HCT116 (cell line): ENCODE results near the gene WNT7B. TPM values are rescaled to one million over a fixed set of nuclear protein-coding genes. Genes with fewer than 3 reads are reported as not detected.

Experiments used
- ATAC-seq: fragments of 200-7000 bp; cut with Tn5 transposase; 2 replicates; pipeline ENCODE4 v1.9.1; 2020; ENCODE audit warnings: mild to moderate bottlenecking, moderate library complexity
- BruUV-seq: library from RNA; stranded (reverse); fragments of 400-500 nt; replicated peaks from 2 replicates; lab custom pipeline; 2021; lab: Mats Ljungman, UMichigan
- CTCF ChIA-PET: fragments of 300-600 bp; sonication (Branson Sonifier 250); formaldehyde crosslinking; loops from one replicate; lab custom pipeline; 2021; ENCODE audit warnings: antibody characterized with exemption; lab: Charles Lee
- POLR2A ChIA-PET: fragments of 300-600, 350-600 bp; sonication (Branson Sonifier 250); formaldehyde crosslinking; loops from one replicate; lab custom pipeline; 2021; ENCODE audit warnings: antibody characterized with exemption; lab: Charles Lee
- RAD21 ChIA-PET, 2 experiments: fragments of 300-600 bp; sonication (Branson Sonifier 250); formaldehyde crosslinking; loops; one replicate each; lab custom pipeline; 2023; ENCODE audit warnings: low total read pairs in 2 of 2; ENCODE audit not compliant: uncharacterized antibody in 2 of 2, unreplicated experiment in 2 of 2, low non-redundant PET in 1 of 2; lab: Charles Lee
- DNase-seq: peaks from one replicate; pipeline ENCODE4 v3.0.0-alpha.2; 2010; ENCODE audit warnings: low read depth, low spot score
- H2AFZ ChIP-seq: fragments of 200-600 bp; shearing (Covaris generic), sonication (generic); 2 replicates; pipeline ENCODE4 v1.6.1; 2017; ENCODE audit warnings: low read depth, mixed run types, mixed read lengths, antibody characterized with exemption, low read length; ENCODE audit not compliant: poor library complexity, severe bottlenecking
- H3K27ac ChIP-seq: 2 replicates; pipeline ENCODE4 v1.5.1; 2012; ENCODE audit warnings: low read depth, low read length
- H3K27me3 ChIP-seq: fragments of 200-600 bp; sonication (generic); 2 replicates; pipeline ENCODE4 v1.6.1; 2016; ENCODE audit warnings: mixed run types, low read length, mixed read lengths; ENCODE audit not compliant: insufficient read depth
- H3K36me3 ChIP-seq, 2 experiments: fragments of 200-500 bp in 1 of 2; fragments of 200-600 bp in 1 of 2; sonication (Bioruptor generic) in 1 of 2; sonication (generic) in 1 of 2; 2 replicates each; pipeline versions ENCODE4 v1.5.1 to v1.6.1; 2014 to 2016; ENCODE audit warnings: low read length in 2 of 2, inconsistent platforms in 1 of 2, mixed read lengths in 1 of 2, mixed run types in 1 of 2; ENCODE audit not compliant: insufficient read depth in 2 of 2, control insufficient read depth in 1 of 2
- H3K4me1 ChIP-seq, 2 experiments: fragments of 200-600 bp in 1 of 2; sonication (generic) in 1 of 2; 2 replicates each; pipeline versions ENCODE4 v1.5.1 to v1.6.1; 2012 to 2017; ENCODE audit warnings: low read length in 2 of 2, inconsistent platforms in 1 of 2, mild to moderate bottlenecking in 1 of 2, mixed read lengths in 1 of 2, mixed run types in 1 of 2, moderate library complexity in 1 of 2; ENCODE audit not compliant: insufficient read depth in 2 of 2, control insufficient read depth in 1 of 2
- H3K4me2 ChIP-seq: fragments of 200-600 bp; sonication (generic); 2 replicates; pipeline ENCODE4 v1.6.1; 2017; ENCODE audit warnings: mixed run types, low read length, mixed read lengths
- H3K4me3 ChIP-seq, 2 experiments: fragments of 200-600 bp in 1 of 2; sonication (generic) in 1 of 2; replicated peaks in 1 of 2; 2 replicates each; pipeline ENCODE4 v1.5.1; 2011 to 2016; ENCODE audit warnings: low read length in 2 of 2, control low read depth in 1 of 2, low read depth in 1 of 2, mild to moderate bottlenecking in 1 of 2, mixed read lengths in 1 of 2, mixed run types in 1 of 2
- H3K79me2 ChIP-seq: fragments of 200-600 bp; sonication (generic); 2 replicates; pipeline ENCODE4 v1.6.1; 2017; ENCODE audit warnings: mild to moderate bottlenecking, mixed run types, low read length, moderate library complexity, mixed read lengths; ENCODE audit not compliant: insufficient read depth
- H3K9ac ChIP-seq: fragments of 200-600 bp; sonication (generic); 2 replicates; pipeline ENCODE4 v1.6.1; 2016; ENCODE audit warnings: low read length, mixed read lengths
- H3K9me2 ChIP-seq: fragments of 200-600 bp; sonication (generic), shearing (Covaris generic); 2 replicates; pipeline ENCODE4 v1.6.1; 2017; ENCODE audit warnings: mixed run types, mild to moderate bottlenecking, moderate library complexity; ENCODE audit not compliant: insufficient read depth
- H3K9me3 ChIP-seq, 2 experiments: fragments of 200-500 bp in 1 of 2; fragments of 200-600 bp in 1 of 2; sonication (Bioruptor generic) in 1 of 2; sonication (generic) in 1 of 2; 2 replicates each; pipeline ENCODE4 v1.6.1; 2014 to 2017; ENCODE audit warnings: low read length in 2 of 2, mixed read lengths in 2 of 2, inconsistent platforms in 1 of 2, low read depth in 1 of 2, mild to moderate bottlenecking in 1 of 2, mixed run types in 1 of 2, moderate library complexity in 1 of 2; ENCODE audit not compliant: control insufficient read depth in 1 of 2, insufficient read depth in 1 of 2
- H4K20me1 ChIP-seq: fragments of 200-600 bp; sonication (generic), shearing (Covaris generic); 2 replicates; pipeline ENCODE4 v1.6.1; 2017; ENCODE audit warnings: mixed run types, mild to moderate bottlenecking, moderate library complexity; ENCODE audit not compliant: insufficient read depth
- CEBPB ChIP-seq: IDR thresholded peaks from 2 replicates; pipeline ENCODE4 v1.6.1; 2012; ENCODE audit warnings: low read depth
- ELF1 ChIP-seq: IDR thresholded peaks from 2 replicates; pipeline ENCODE4 v1.6.1; 2012; ENCODE audit warnings: low read depth, borderline replicate concordance
- EZH2phosphoT487 ChIP-seq: fragments of 200-600 bp; IDR thresholded peaks from 2 replicates; pipeline ENCODE4 v1.6.1; 2018; ENCODE audit warnings: antibody characterized with exemption, borderline replicate concordance
- FOSL1 ChIP-seq: IDR thresholded peaks from 2 replicates; pipeline ENCODE4 v1.6.1; 2012; ENCODE audit warnings: low read depth
- POLR2A ChIP-seq: IDR thresholded peaks from 2 replicates; pipeline ENCODE4 v1.7.0; 2011; ENCODE audit warnings: borderline replicate concordance; ENCODE audit not compliant: insufficient read depth, insufficient read length; ENCODE audit errors: extremely low read depth
- POLR2AphosphoS5 ChIP-seq: IDR thresholded peaks from 2 replicates; pipeline ENCODE4 v1.6.1; 2011; ENCODE audit warnings: mild to moderate bottlenecking, low read depth, low read length, moderate library complexity
- RAD21 ChIP-seq: IDR thresholded peaks from 2 replicates; pipeline ENCODE4 v1.6.1; 2012; ENCODE audit warnings: low read depth, mild to moderate bottlenecking
- SP1 ChIP-seq: IDR thresholded peaks from 2 replicates; pipeline ENCODE4 v1.6.1; 2012; ENCODE audit warnings: low read depth
- SRF ChIP-seq: IDR thresholded peaks from 2 replicates; pipeline ENCODE4 v1.6.1; 2012; ENCODE audit warnings: low read depth
- ZNF274 ChIP-seq: fragments of 200-500 bp; sonication (Bioruptor generic); IDR thresholded peaks from 2 replicates; pipeline ENCODE4 v1.6.1; 2014; ENCODE audit warnings: mild to moderate bottlenecking, low read depth, low read length, inconsistent platforms
- intact Hi-C: fragments of 100-400 bp; cut with micrococcal nuclease; formaldehyde crosslinking; loops from 2 replicates; pipeline ENCODE4 v1.10.0; 2022
- total RNA-seq: library from RNA; stranded (reverse); gene quantifications from one replicate; pipeline ENCODE4 v1.2.1, GENCODE V29; 2021; ENCODE audit not compliant: unreplicated experiment
- TF ChIP-seq, protein P1 (sequence below): IDR thresholded peaks from 2 replicates; pipeline ENCODE4 v1.6.1; 2011; ENCODE audit warnings: mild to moderate bottlenecking, low read length, moderate library complexity; ENCODE audit not compliant: insufficient replicate concordance; ENCODE audit errors: extremely low read depth
- TF ChIP-seq, protein P2 (sequence below): IDR thresholded peaks from 2 replicates; pipeline ENCODE4 v1.6.1; 2012; ENCODE audit warnings: low read depth

Gene WNT7B
- total RNA-seq, 1 experiment from 2014 or later, result 10.5 TPM

DNA sequence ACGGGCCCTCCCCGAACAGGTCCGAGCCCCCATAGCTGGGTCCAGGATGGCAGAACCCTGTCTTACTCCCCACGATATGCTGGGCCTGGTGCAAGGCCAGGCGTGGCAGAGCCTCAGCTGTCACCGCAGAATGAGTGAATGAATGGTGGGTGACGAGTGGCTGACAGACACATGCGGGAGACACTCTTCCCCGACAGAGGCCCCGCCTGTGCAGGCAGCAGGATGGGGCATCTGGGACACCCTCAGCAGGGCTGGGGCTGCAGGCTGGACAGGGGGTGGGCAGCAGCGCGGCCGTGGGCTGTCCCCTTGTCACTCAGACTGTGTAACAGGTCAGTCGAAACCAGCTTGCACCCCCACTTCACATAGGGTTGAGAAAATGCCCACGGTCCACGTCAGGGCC lies 18.0 kb downstream of the WNT7B start (continued):
- no peak for TF ChIP-seq EZH2phosphoT487
- no peak for TF ChIP-seq SP1
- no peak for TF ChIP-seq ZNF274

DNA sequence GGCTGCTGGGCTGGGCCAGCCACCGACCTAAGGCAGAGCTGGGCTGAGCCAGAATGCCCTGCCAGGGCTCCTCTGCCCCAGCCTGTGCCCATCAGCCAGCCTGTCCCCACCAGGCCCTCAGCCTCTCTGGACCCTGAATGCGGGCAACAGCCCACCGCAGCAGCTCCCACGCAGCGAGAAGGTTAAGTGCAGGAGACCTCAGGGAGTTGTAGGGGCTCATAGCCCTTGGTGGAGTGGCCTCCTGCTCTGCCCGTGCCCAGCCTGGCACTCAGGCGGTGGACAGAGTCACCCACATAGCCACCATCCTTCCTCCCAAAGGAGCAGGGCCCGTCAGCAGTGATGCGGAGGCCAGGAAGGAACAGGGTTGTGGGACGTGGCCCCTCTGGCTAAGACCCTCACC lies 19.1 kb downstream of the WNT7B start:
- H3K4me3 ChIP-seq, result no peak overlapping the region
- intact Hi-C loops, result no loop called here
- H2AFZ ChIP-seq, result no peak overlapping the region
- ChIA-PET POLR2A (no interaction called here), CTCF (no interaction called here), RAD21 (no interaction called here)
- H3K9ac ChIP-seq, result no peak overlapping the region
- BruUV-seq, result no TSS peak
- H4K20me1 ChIP-seq, result no peaks in the 10 kb centered on the region
- no peaks in the 10 kb centered on the region for H3K36me3 ChIP-seq
- no peaks in the 10 kb centered on the region for H3K79me2 ChIP-seq
- ATAC-seq (no peak), DNase-seq (no peak)
- no peaks in the 10 kb centered on the region for H3K9me3 ChIP-seq
- H3K27me3 ChIP-seq, result no peaks in the 10 kb centered on the region
- TF ChIP-seq, protein P1, sequence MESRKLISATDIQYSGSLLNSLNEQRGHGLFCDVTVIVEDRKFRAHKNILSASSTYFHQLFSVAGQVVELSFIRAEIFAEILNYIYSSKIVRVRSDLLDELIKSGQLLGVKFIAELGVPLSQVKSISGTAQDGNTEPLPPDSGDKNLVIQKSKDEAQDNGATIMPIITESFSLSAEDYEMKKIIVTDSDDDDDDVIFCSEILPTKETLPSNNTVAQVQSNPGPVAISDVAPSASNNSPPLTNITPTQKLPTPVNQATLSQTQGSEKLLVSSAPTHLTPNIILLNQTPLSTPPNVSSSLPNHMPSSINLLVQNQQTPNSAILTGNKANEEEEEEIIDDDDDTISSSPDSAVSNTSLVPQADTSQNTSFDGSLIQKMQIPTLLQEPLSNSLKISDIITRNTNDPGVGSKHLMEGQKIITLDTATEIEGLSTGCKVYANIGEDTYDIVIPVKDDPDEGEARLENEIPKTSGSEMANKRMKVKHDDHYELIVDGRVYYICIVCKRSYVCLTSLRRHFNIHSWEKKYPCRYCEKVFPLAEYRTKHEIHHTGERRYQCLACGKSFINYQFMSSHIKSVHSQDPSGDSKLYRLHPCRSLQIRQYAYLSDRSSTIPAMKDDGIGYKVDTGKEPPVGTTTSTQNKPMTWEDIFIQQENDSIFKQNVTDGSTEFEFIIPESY, result no peak
- TF ChIP-seq ELF1, result no peak
- H3K27ac ChIP-seq, result no peak overlapping the region
- no peaks in the 10 kb centered on the region for H3K9me2 ChIP-seq
- no peak overlapping the region for H3K4me2 ChIP-seq
- no peaks in the 10 kb centered on the region for H3K4me1 ChIP-seq

DNA sequence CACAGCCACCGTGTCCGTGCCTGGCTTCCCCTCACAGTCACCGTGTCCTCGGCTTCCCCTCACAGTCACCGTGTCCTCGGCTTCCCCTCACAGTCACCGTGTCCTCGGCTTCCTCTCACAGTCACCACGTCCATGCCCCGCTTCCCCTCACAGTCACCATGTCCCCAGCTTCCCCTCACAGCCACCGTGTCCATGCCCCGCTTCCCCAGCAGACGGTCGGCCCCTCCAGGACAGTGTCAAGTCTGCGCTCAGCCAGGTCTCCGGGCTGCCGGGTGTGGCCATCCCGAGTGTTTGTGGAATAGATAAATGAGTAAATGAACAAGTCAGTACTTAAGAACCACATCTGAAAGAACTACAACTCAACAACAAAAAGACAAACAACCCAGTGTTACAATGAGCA lies 23.8 kb downstream of the WNT7B start:
- ChIA-PET CTCF (no interaction called here), POLR2A (no interaction called here)
- TF ChIP-seq ZNF274 (no peak), CEBPB (no peak), POLR2AphosphoS5 (no peak), SRF (no peak), EZH2phosphoT487 (no peak), RAD21 (no peak), FOSL1 (no peak), ELF1 (no peak), POLR2A (no peak)
- TF ChIP-seq, protein P1, result no peak
- TF ChIP-seq, protein P2, sequence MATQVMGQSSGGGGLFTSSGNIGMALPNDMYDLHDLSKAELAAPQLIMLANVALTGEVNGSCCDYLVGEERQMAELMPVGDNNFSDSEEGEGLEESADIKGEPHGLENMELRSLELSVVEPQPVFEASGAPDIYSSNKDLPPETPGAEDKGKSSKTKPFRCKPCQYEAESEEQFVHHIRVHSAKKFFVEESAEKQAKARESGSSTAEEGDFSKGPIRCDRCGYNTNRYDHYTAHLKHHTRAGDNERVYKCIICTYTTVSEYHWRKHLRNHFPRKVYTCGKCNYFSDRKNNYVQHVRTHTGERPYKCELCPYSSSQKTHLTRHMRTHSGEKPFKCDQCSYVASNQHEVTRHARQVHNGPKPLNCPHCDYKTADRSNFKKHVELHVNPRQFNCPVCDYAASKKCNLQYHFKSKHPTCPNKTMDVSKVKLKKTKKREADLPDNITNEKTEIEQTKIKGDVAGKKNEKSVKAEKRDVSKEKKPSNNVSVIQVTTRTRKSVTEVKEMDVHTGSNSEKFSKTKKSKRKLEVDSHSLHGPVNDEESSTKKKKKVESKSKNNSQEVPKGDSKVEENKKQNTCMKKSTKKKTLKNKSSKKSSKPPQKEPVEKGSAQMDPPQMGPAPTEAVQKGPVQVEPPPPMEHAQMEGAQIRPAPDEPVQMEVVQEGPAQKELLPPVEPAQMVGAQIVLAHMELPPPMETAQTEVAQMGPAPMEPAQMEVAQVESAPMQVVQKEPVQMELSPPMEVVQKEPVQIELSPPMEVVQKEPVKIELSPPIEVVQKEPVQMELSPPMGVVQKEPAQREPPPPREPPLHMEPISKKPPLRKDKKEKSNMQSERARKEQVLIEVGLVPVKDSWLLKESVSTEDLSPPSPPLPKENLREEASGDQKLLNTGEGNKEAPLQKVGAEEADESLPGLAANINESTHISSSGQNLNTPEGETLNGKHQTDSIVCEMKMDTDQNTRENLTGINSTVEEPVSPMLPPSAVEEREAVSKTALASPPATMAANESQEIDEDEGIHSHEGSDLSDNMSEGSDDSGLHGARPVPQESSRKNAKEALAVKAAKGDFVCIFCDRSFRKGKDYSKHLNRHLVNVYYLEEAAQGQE, result no peak

More for the DNA sequence above, 23.8 kb downstream of the WNT7B start:
- Histone ChIP-seq H3K36me3 (no peaks in the 10 kb centered on the region), H2AFZ (no peak overlapping the region), H3K4me1 (no peaks in the 10 kb centered on the region), H4K20me1 (no peaks in the 10 kb centered on the region), H3K9me3 (no peaks in the 10 kb centered on the region), H3K4me2 (no peak overlapping the region), H3K4me3 (no peak overlapping the region), H3K9me2 (no peaks in the 10 kb centered on the region), H3K79me2 (no peaks in the 10 kb centered on the region), H3K27ac (no peak overlapping the region), H3K27me3 (no peaks in the 10 kb centered on the region), H3K9ac (no peak overlapping the region)
- ATAC-seq (no peak), DNase-seq (no peak)
- no TSS peak for BruUV-seq
- RAD21 ChIA-PET, result no interaction called here
- intact Hi-C loops, result no loop called here
